ENCODE measurements around the gene TDRD9.

Gene TDRD9

GRCh38 chr14:104094056-104094708 lies 165.9 kb downstream of the TDRD9 start:
- no peak for DNase-seq

- DNase-seq: peak; percentile 47
Observed at GRCh38 chr14:104094709-104095425, 166.6 kb downstream of the TDRD9 start.

GRCh38 chr14:104095426-104096310 lies 167.4 kb downstream of the TDRD9 start:
- no peak for DNase-seq

- no peak for DNase-seq
Observed at GRCh38 chr14:104096318-104096717, 168.1 kb downstream of the TDRD9 start.

- DNase-seq: no peak
Observed at GRCh38 chr14:104096751-104097700, 168.8 kb downstream of the TDRD9 start.

GRCh38 chr14:104098272-104099095 lies 170.2 kb downstream of the TDRD9 start:
- no peak for DNase-seq

GRCh38 chr14:104099096-104100041 lies 171.1 kb downstream of the TDRD9 start:
- no peak for DNase-seq

GRCh38 chr14:104100171-104101085 lies 172.2 kb downstream of the TDRD9 start:
- no peak for DNase-seq

GRCh38 chr14:104101086-104101621 lies 172.9 kb downstream of the TDRD9 start:
- DNase-seq: no peak

GRCh38 chr14:104101651-104102281 lies 173.5 kb downstream of the TDRD9 start:
- DNase-seq: no peak
